IMR-90 (cell line): ENCODE data around the gene CHST8. TPM values are rescaled to one million over a fixed set of nuclear protein-coding genes. Genes with fewer than 3 reads are reported as not detected.

Source experiments
- ATAC-seq: fragments of 200-7000 bp; cut with Tn5 transposase; 2 replicates; pipeline ENCODE4 v1.9.1; 2020; ENCODE audit warnings: low read depth, mild to moderate bottlenecking, moderate library complexity
- BruUV-seq: library from RNA; stranded (reverse); fragments of 400-500 nt; replicated peaks from 2 replicates; lab custom pipeline; 2021; lab: Mats Ljungman, UMichigan
- CTCF ChIA-PET: fragments of 300-600 bp; formaldehyde crosslinking; extraction: SDS; loops from one replicate; lab custom pipeline; 2021; ENCODE audit warnings: antibody characterized with exemption; lab: Yijun Ruan, JAX
- POLR2A ChIA-PET: fragments of 300-600 bp; sonication (Branson Sonifier 250); formaldehyde crosslinking; loops from one replicate; lab custom pipeline; 2022; ENCODE audit warnings: antibody characterized with exemption; ENCODE audit not compliant: unreplicated experiment; lab: Charles Lee
- DNase-seq: peaks from one replicate; pipeline ENCODE4 v3.0.0; 2013
- H2AFZ ChIP-seq: replicated peaks from 2 replicates; pipeline ENCODE3; 2013; ENCODE audit warnings: low read length, mild to moderate bottlenecking; ENCODE audit not compliant: poor library complexity
- H2AK5ac ChIP-seq: 2 replicates; pipeline ENCODE4 v1.6.1; 2013; ENCODE audit warnings: low read depth, low read length, inconsistent platforms
- H2AK9ac ChIP-seq: replicated peaks from 2 replicates; pipeline ENCODE3; 2013; ENCODE audit warnings: mild to moderate bottlenecking, low read depth, low read length, moderate library complexity; ENCODE audit not compliant: poor library complexity
- H2BK120ac ChIP-seq: 2 replicates; pipeline ENCODE4 v1.6.1; 2013; ENCODE audit warnings: low read depth, low read length, inconsistent platforms
- H2BK15ac ChIP-seq: 3 replicates; pipeline ENCODE4 v1.6.1; 2013; ENCODE audit warnings: low read depth, low read length, inconsistent platforms
- H2BK20ac ChIP-seq: 2 replicates; pipeline ENCODE4 v1.6.1; 2013; ENCODE audit warnings: low read depth, mild to moderate bottlenecking, inconsistent platforms, low read length, moderate library complexity
- H2BK5ac ChIP-seq: 2 replicates; pipeline ENCODE4 v1.6.1; 2013; ENCODE audit warnings: mild to moderate bottlenecking, low read depth, low read length, inconsistent platforms; ENCODE audit not compliant: poor library complexity, severe bottlenecking
- H3K14ac ChIP-seq: replicated peaks from 2 replicates; pipeline ENCODE4 v1.6.1; 2013; ENCODE audit warnings: low read depth, low read length, inconsistent platforms
- H3K18ac ChIP-seq: 2 replicates; pipeline ENCODE4 v1.6.1; 2013; ENCODE audit warnings: low read depth, low read length, control low read depth
- H3K23ac ChIP-seq: 2 replicates; pipeline ENCODE4 v1.6.1; 2013; ENCODE audit warnings: low read depth, low read length, inconsistent platforms
- H3K27ac ChIP-seq: 2 replicates; pipeline ENCODE4 v1.5.1; 2013; ENCODE audit warnings: mild to moderate bottlenecking, control low read depth, low read length; ENCODE audit not compliant: insufficient read depth
- H3K27me3 ChIP-seq: 2 replicates; pipeline ENCODE4 v1.6.1; 2013; ENCODE audit warnings: low read length; ENCODE audit not compliant: control insufficient read depth, insufficient read depth
- H3K36me3 ChIP-seq: 2 replicates; pipeline ENCODE4 v1.6.1; 2013; ENCODE audit warnings: low read length, mixed read lengths; ENCODE audit not compliant: control insufficient read depth, insufficient read depth
- H3K4ac ChIP-seq: 2 replicates; pipeline ENCODE4 v1.6.1; 2013; ENCODE audit warnings: low read depth, low read length, inconsistent platforms
- H3K4me1 ChIP-seq: 2 replicates; pipeline ENCODE4 v1.6.1; 2013; ENCODE audit warnings: low read length, mixed read lengths; ENCODE audit not compliant: control insufficient read depth, insufficient read depth
- H3K4me2 ChIP-seq: 2 replicates; pipeline ENCODE4 v1.6.1; 2013; ENCODE audit warnings: low read depth, mild to moderate bottlenecking, control low read depth, low read length, moderate library complexity
- H3K4me3 ChIP-seq: 2 replicates; pipeline ENCODE4 v1.5.1; 2013; ENCODE audit warnings: low read depth, mild to moderate bottlenecking, control low read depth, low read length, moderate library complexity; ENCODE audit not compliant: insufficient read depth
- H3K56ac ChIP-seq: 2 replicates; pipeline ENCODE4 v1.6.1; 2013; ENCODE audit warnings: low read length, inconsistent platforms; ENCODE audit not compliant: insufficient read depth; ENCODE audit errors: extremely low read depth
- H3K79me1 ChIP-seq, 2 experiments: 2 replicates each; pipeline ENCODE4 v1.6.1; 2013; ENCODE audit warnings: low read length in 2 of 2, inconsistent platforms in 1 of 2, low read depth in 1 of 2
- H3K9ac ChIP-seq: 2 replicates; pipeline ENCODE4 v1.6.1; 2013; ENCODE audit warnings: low read depth, low read length, control low read depth
- H3K9me1 ChIP-seq: 2 replicates; pipeline ENCODE4 v1.6.1; 2013; ENCODE audit warnings: low read length, inconsistent platforms; ENCODE audit not compliant: insufficient read depth
- H3K9me3 ChIP-seq: 2 replicates; pipeline ENCODE4 v1.6.1; 2013; ENCODE audit warnings: low read length; ENCODE audit not compliant: control insufficient read depth, insufficient read depth
- H4K20me1 ChIP-seq: 2 replicates; pipeline ENCODE4 v1.6.1; 2013; ENCODE audit warnings: low read length, inconsistent platforms; ENCODE audit not compliant: insufficient read depth
- H4K5ac ChIP-seq: 2 replicates; pipeline ENCODE4 v1.6.1; 2013; ENCODE audit warnings: mild to moderate bottlenecking, low read depth, low read length, control low read depth
- H4K8ac ChIP-seq, 2 experiments: 2 replicates each; pipeline ENCODE4 v1.6.1; 2013; ENCODE audit warnings: low read depth in 2 of 2, low read length in 2 of 2, control low read depth in 1 of 2, inconsistent platforms in 1 of 2
- H4K91ac ChIP-seq: 2 replicates; pipeline ENCODE4 v1.6.1; 2013; ENCODE audit warnings: low read depth, low read length, inconsistent platforms; ENCODE audit not compliant: insufficient read depth
- BHLHE40 ChIP-seq: fragments of 150-350 bp; IDR thresholded peaks from 2 replicates; pipeline ENCODE4 v1.6.1; 2016; ENCODE audit warnings: mild to moderate bottlenecking, low read depth, low read length
- CHD1 ChIP-seq: IDR thresholded peaks from 2 replicates; pipeline ENCODE4 v1.6.1; 2012; ENCODE audit warnings: low read depth, low read length, improper control_type of control experiment
- FOS ChIP-seq: fragments of 150-350 bp; IDR thresholded peaks from 2 replicates; pipeline ENCODE4 v1.6.1; 2016; ENCODE audit warnings: low read depth, low read length
- MAZ ChIP-seq: IDR thresholded peaks from 2 replicates; pipeline ENCODE4 v1.6.1; 2012; ENCODE audit warnings: low read depth, mild to moderate bottlenecking, low read length, improper control_type of control experiment, moderate library complexity, borderline replicate concordance
- NFE2L2 ChIP-seq: fragments of 150-350 bp; IDR thresholded peaks from 2 replicates; pipeline ENCODE4 v1.6.1; 2016; ENCODE audit warnings: low read depth, mild to moderate bottlenecking, low read length
- POLR2A ChIP-seq: IDR thresholded peaks from 2 replicates; pipeline ENCODE4 v1.6.1; 2012; ENCODE audit warnings: mild to moderate bottlenecking, low read depth, low read length
- RCOR1 ChIP-seq: IDR thresholded peaks from 2 replicates; pipeline ENCODE4 v1.6.1; 2012; ENCODE audit warnings: mild to moderate bottlenecking, low read length, improper control_type of control experiment; ENCODE audit not compliant: insufficient replicate concordance
- RFX5 ChIP-seq: IDR thresholded peaks from 2 replicates; pipeline ENCODE4 v1.8.0; 2012; ENCODE audit warnings: low read depth, mild to moderate bottlenecking, low read length, moderate library complexity
- SMC3 ChIP-seq: fragments of 150-350 bp; IDR thresholded peaks from 2 replicates; pipeline ENCODE4 v1.6.1; 2016; ENCODE audit warnings: low read depth, mild to moderate bottlenecking, antibody characterized with exemption, low read length, moderate library complexity
- WGBS, 2 experiments: methylation state at CpG; one replicate each; pipeline versions ENCODE4 v1.1.5 to v1.1.7; 2013; ENCODE audit warnings: missing lambda C conversion rate in 2 of 2; ENCODE audit not compliant: insufficient read length in 1 of 2; ENCODE audit errors: extremely low coverage in 2 of 2; 5-methylcytosine and 5-hydroxymethylcytosine counted together
- dilution Hi-C: fragments of 300-500 bp; cut with HindIII; formaldehyde crosslinking; loops from one replicate; pipeline ENCODE4 v1.14.3; 2018; ENCODE audit warnings: low sequenced_read_pairs; ENCODE audit not compliant: unreplicated experiment
- in situ Hi-C: fragments of 300-500 bp; cut with MboI; formaldehyde crosslinking; loops from 3 replicates; pipeline ENCODE4 v1.14.3; 2019; ENCODE audit warnings: low sequenced_read_pairs, inconsistent platforms, mixed read lengths
- intact Hi-C: fragments of 100-400 bp; cut with micrococcal nuclease; formaldehyde crosslinking; loops from 2 replicates; pipeline ENCODE4 v1.10.0; 2022
- polyA plus RNA-seq, 3 experiments: library from polyadenylated mRNA; depleted of rRNA; stranded (reverse); fragments of >200 nt; gene quantifications; 2 replicates each; pipeline ENCODE4 v1.2.3, GENCODE V29; 2012; ENCODE audit warnings: low replicate concordance in 1 of 3
- total RNA-seq: library from RNA; depleted of rRNA; stranded (reverse); fragments of >200 nt; gene quantifications from 2 replicates; pipeline ENCODE4 v1.2.3, GENCODE V29; 2012
- TF ChIP-seq, protein P1 (sequence below): conservative IDR thresholded peaks from 2 replicates; pipeline ENCODE4 v1.5.1; 2012; ENCODE audit warnings: mild to moderate bottlenecking, low read depth, low read length, improper control_type of control experiment
- TF ChIP-seq, protein P2 (sequence below): fragments of 150-350 bp; IDR thresholded peaks from 2 replicates; pipeline ENCODE4 v1.6.1; 2016; ENCODE audit warnings: low read depth, mild to moderate bottlenecking, low read length, moderate library complexity, borderline replicate concordance

The CHST8 gene
- total and polyA plus RNA-seq, 2 of the 4 experiments (the other 2 are of a cell fraction), result not detected

DNA sequence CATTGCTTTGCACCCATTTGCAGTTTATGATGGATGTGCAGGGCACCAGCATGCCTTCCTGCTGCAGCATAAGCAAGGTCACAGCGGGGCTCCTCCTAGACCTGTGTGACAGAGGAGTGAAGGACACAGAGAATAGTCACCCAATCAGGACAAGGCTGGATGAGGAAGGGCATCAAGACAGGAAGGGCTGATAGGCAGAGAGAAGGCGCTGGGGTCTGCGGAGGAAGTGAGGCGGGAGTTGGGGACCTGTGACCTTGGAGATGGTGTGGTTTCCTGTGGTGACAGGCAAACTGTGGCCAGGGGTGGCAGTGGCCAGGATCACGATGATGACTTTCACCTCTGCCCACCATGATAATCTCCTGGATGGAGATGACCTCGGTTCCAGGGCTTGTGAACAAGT lies 158.5 kb downstream of the CHST8 start:
- Histone ChIP-seq H4K91ac (no peak overlapping the region), H2BK20ac (no peak overlapping the region), H3K27me3 (peaks cover 16% of the 10 kb centered on the region; the same call in 1 of the 2 replicates), H3K36me3 (no peaks in the 10 kb centered on the region), H2BK120ac (no peak overlapping the region), H3K18ac (no peak overlapping the region), H3K4me3 (no peak overlapping the region), H2AFZ (no peak overlapping the region), H3K23ac (no peak overlapping the region), H4K5ac (no peak overlapping the region), H3K9ac (no peak overlapping the region), H3K56ac (no peak overlapping the region), H3K4me1 (no peaks in the 10 kb centered on the region), H3K27ac (no peak overlapping the region), H2AK5ac (no peak overlapping the region), H2BK15ac (no peak overlapping the region), H3K9me1 (peaks cover 16% of the 10 kb centered on the region), H3K14ac (no peak overlapping the region), H2AK9ac (no peak overlapping the region), H3K4me2 (no peak overlapping the region), H3K9me3 (no peaks in the 10 kb centered on the region), H3K79me1 (no peaks in the 10 kb centered on the region), H2BK5ac (no peak overlapping the region), H4K20me1 (no peaks in the 10 kb centered on the region), H3K4ac (no peak overlapping the region), H4K8ac (no peak overlapping the region)
- 80% methylated on average over 1 of the region's 6 CpGs; no CpG with 5 or more reads in 1 of the 2 experiments for WGBS, 2 experiments
- DNase-seq, result no peak
- ATAC-seq, result no peak
- ChIA-PET CTCF (interaction anchor here (0.6 to 3.2 kb wide), 2 partner anchors 217 to 366 kb away, joined by 3 to 36 read pairs; no protein-coding TSS in a partner anchor), POLR2A (no interaction called here)
- TF ChIP-seq, protein P1, sequence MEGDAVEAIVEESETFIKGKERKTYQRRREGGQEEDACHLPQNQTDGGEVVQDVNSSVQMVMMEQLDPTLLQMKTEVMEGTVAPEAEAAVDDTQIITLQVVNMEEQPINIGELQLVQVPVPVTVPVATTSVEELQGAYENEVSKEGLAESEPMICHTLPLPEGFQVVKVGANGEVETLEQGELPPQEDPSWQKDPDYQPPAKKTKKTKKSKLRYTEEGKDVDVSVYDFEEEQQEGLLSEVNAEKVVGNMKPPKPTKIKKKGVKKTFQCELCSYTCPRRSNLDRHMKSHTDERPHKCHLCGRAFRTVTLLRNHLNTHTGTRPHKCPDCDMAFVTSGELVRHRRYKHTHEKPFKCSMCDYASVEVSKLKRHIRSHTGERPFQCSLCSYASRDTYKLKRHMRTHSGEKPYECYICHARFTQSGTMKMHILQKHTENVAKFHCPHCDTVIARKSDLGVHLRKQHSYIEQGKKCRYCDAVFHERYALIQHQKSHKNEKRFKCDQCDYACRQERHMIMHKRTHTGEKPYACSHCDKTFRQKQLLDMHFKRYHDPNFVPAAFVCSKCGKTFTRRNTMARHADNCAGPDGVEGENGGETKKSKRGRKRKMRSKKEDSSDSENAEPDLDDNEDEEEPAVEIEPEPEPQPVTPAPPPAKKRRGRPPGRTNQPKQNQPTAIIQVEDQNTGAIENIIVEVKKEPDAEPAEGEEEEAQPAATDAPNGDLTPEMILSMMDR, result no peak
- TF ChIP-seq MAZ (no peak), RFX5 (no peak), CHD1 (no peak), SMC3 (no peak), RCOR1 (no peak), FOS (no peak), BHLHE40 (no peak), NFE2L2 (no peak), POLR2A (no peak)
- TF ChIP-seq, protein P2, sequence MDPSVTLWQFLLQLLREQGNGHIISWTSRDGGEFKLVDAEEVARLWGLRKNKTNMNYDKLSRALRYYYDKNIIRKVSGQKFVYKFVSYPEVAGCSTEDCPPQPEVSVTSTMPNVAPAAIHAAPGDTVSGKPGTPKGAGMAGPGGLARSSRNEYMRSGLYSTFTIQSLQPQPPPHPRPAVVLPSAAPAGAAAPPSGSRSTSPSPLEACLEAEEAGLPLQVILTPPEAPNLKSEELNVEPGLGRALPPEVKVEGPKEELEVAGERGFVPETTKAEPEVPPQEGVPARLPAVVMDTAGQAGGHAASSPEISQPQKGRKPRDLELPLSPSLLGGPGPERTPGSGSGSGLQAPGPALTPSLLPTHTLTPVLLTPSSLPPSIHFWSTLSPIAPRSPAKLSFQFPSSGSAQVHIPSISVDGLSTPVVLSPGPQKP, result no peak
- intact Hi-C loops, result no loop called here
- BruUV-seq, result no TSS peak
- in situ Hi-C loops, result loop anchor here (5.0 to 25.0 kb wide), 2 partner anchors 222 to 557 kb away; no protein-coding TSS in a partner anchor
- dilution Hi-C loops, result no loop called here
